LoVo (cell line): ENCODE data around the gene MS4A8.

Experiments
- DNase-seq: peaks from one replicate; pipeline ENCODE4 v3.0.0-alpha.2; 2016; ENCODE audit warnings: low spot score

Gene MS4A8

DNA sequence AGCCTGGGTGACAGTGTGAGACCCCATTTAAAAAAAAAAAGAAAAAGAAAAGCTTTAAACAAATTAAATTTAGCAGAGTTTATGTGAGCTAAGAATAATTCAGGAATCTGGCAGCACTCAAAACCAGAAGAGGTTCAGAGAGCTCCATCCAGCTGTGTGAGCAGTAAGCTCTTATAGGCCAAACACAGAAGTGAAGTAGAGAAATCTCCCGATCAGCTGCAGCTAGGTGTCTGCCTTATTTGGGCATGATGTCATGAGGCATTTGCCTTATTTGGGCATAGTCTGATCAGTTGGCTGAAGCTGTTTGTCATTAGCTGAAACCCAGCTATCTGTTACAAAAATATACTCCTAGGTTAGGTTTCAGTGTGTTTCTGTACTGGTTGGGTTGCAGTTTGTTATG lies 65.5 kb downstream of the MS4A8 start:
- no peak for DNase-seq

- no peak for DNase-seq
Measured at GRCh38 chr11:60765355-60765754, 65.9 kb downstream of the MS4A8 start.
